GM12878 (cell line): ENCODE data around the gene FGGY. TPM values are rescaled to one million over a fixed set of nuclear protein-coding genes. Genes with fewer than 3 reads are reported as not detected.

Experiments
- ATAC-seq: fragments of 200-7000 bp; cut with Tn5 transposase; 3 replicates; pipeline ENCODE4 v1.9.1; 2020; ENCODE audit warnings: mild to moderate bottlenecking, moderate library complexity
- BruUV-seq: library from RNA; stranded (reverse); fragments of 400-500 nt; replicated peaks from 2 replicates; lab custom pipeline; 2021; lab: Mats Ljungman, UMichigan
- CTCF ChIA-PET: fragments of 300-600 bp; sonication (Branson Sonifier 250); formaldehyde crosslinking; extraction: SDS; loops from one replicate; lab custom pipeline; 2021; ENCODE audit warnings: inconsistent platforms; lab: Yijun Ruan, JAX
- POLR2A ChIA-PET: fragments of 350-600 bp; formaldehyde crosslinking; extraction: SDS; loops from one replicate; lab custom pipeline; 2021; ENCODE audit warnings: inconsistent platforms; lab: Charles Lee
- RAD21 ChIA-PET: fragments of 300-600 bp; sonication (Branson Sonifier 250); formaldehyde crosslinking; loops from one replicate; lab custom pipeline; 2023; ENCODE audit warnings: antibody characterized with exemption; ENCODE audit not compliant: unreplicated experiment; lab: Charles Lee
- SMC1A ChIA-PET: fragments of 300-600 bp; sonication (Branson Sonifier 250); formaldehyde crosslinking; loops from one replicate; lab custom pipeline; 2023; ENCODE audit not compliant: unreplicated experiment, uncharacterized antibody; lab: Charles Lee
- DNase-seq: peaks from one replicate; pipeline ENCODE4 v3.0.0-alpha.2; 2011; ENCODE audit warnings: low read depth, low spot score
- FAIRE-seq: peaks from 3 replicates; lab custom pipeline; 2011; peaks lifted over from hg19 to GRCh38; lab: Jason Lieb, UNC
- H2AFZ ChIP-seq: 2 replicates; pipeline ENCODE4 v1.6.0; 2011; ENCODE audit warnings: low read depth, low read length, control low read depth; ENCODE audit not compliant: control insufficient read depth
- H3K27ac ChIP-seq: 2 replicates; pipeline ENCODE4 v1.5.1; 2011; ENCODE audit warnings: control low read depth; ENCODE audit not compliant: control insufficient read depth, insufficient read depth
- H3K27me3 ChIP-seq, 2 experiments: replicated peaks in 1 of 2; 2 replicates each; pipeline versions ENCODE4 v1.6.0 to v1.6.1; 2011; ENCODE audit warnings: low read length in 1 of 2; ENCODE audit not compliant: control insufficient read depth in 2 of 2, insufficient read depth in 2 of 2
- H3K36me3 ChIP-seq, 2 experiments: 2 replicates each; pipeline ENCODE4 v1.5.1; 2011; ENCODE audit warnings: low read length in 1 of 2; ENCODE audit not compliant: control insufficient read depth in 2 of 2, insufficient read depth in 2 of 2
- H3K4me1 ChIP-seq: 2 replicates; pipeline ENCODE4 v1.6.1; 2011; ENCODE audit warnings: mild to moderate bottlenecking, low read length, moderate library complexity, mixed read lengths; ENCODE audit not compliant: control insufficient read depth, insufficient read depth
- H3K4me2 ChIP-seq: 2 replicates; pipeline ENCODE4 v1.6.0; 2011; ENCODE audit warnings: control low read depth; ENCODE audit not compliant: control insufficient read depth, insufficient read depth
- H3K4me3 ChIP-seq: fragments of 200-600 bp; sonication (generic); 2 replicates; pipeline ENCODE4 v1.5.1; 2016
- H3K79me2 ChIP-seq: 2 replicates; pipeline ENCODE4 v1.6.0; 2011; ENCODE audit warnings: low read length; ENCODE audit not compliant: control insufficient read depth, insufficient read depth
- H3K9ac ChIP-seq: 2 replicates; pipeline ENCODE4 v1.8.0; 2011; ENCODE audit warnings: low read length, control low read depth, mixed read lengths; ENCODE audit not compliant: control insufficient read depth, insufficient read depth
- H3K9me3 ChIP-seq: replicated peaks from 3 replicates; pipeline ENCODE4 v1.5.1; 2011; ENCODE audit warnings: mild to moderate bottlenecking, low read length; ENCODE audit not compliant: control insufficient read depth, insufficient read depth
- H4K20me1 ChIP-seq: 2 replicates; pipeline ENCODE4 v1.6.0; 2011; ENCODE audit not compliant: control insufficient read depth, insufficient read depth
- ASH2L ChIP-seq: fragments of 300-600, 200-600 bp; sonication (generic); IDR thresholded peaks from 2 replicates; pipeline ENCODE4 v1.6.1; 2017; ENCODE audit warnings: low read depth, mild to moderate bottlenecking, borderline replicate concordance
- BCL11A ChIP-seq: IDR thresholded peaks from 2 replicates; pipeline ENCODE4 v1.6.1; 2011; ENCODE audit warnings: low read depth, low read length
- BHLHE40 ChIP-seq, 2 experiments: fragments of 450-650 bp in 1 of 2; IDR thresholded peaks; 2 replicates each; pipeline ENCODE4 v1.6.1; 2011 to 2017; ENCODE audit warnings: low read depth in 2 of 2, borderline replicate concordance in 1 of 2, improper control_type of control experiment in 1 of 2, low read length in 1 of 2, mild to moderate bottlenecking in 1 of 2
- FOS ChIP-seq: IDR thresholded peaks from 3 replicates; pipeline ENCODE4 v1.6.1; 2011; ENCODE audit warnings: borderline replicate concordance; ENCODE audit not compliant: insufficient read length; ENCODE audit errors: extremely low read depth
- FOXM1 ChIP-seq: IDR thresholded peaks from 2 replicates; pipeline ENCODE4 v1.6.1; 2012; ENCODE audit warnings: low read depth, mild to moderate bottlenecking, inconsistent platforms, low read length, moderate library complexity
- HDAC2 ChIP-seq: fragments of 200-600 bp; sonication (generic); IDR thresholded peaks from 2 replicates; pipeline ENCODE4 v1.6.1; 2017
- IRF5 ChIP-seq: fragments of 450-650 bp; IDR thresholded peaks from 2 replicates; pipeline ENCODE4 v1.6.1; 2017; ENCODE audit warnings: borderline replicate concordance
- MYC ChIP-seq: IDR thresholded peaks from 2 replicates; pipeline ENCODE4 v1.6.1; 2011; ENCODE audit warnings: mild to moderate bottlenecking, low read length, moderate library complexity, inconsistent platforms; ENCODE audit not compliant: insufficient read depth, insufficient replicate concordance, insufficient read length, severe bottlenecking
- NFXL1 ChIP-seq: fragments of 450-650 bp; IDR thresholded peaks from 2 replicates; pipeline ENCODE4 v1.6.1; 2017; ENCODE audit warnings: antibody characterized with exemption, mild to moderate bottlenecking, borderline replicate concordance
- NR2C2 ChIP-seq: IDR thresholded peaks from 2 replicates; pipeline ENCODE4 v1.6.1; 2011; ENCODE audit warnings: borderline replicate concordance, low read depth; ENCODE audit not compliant: control insufficient read depth, insufficient read length
- RELB ChIP-seq: fragments of 450-650 bp; IDR thresholded peaks from 2 replicates; pipeline ENCODE4 v1.6.1; 2017; ENCODE audit warnings: low read depth, mild to moderate bottlenecking, moderate library complexity
- REST ChIP-seq: IDR thresholded peaks from 2 replicates; pipeline ENCODE4 v1.6.1; 2012; ENCODE audit warnings: mild to moderate bottlenecking, low read depth, low read length
- YBX1 ChIP-seq: fragments of 450-650 bp; IDR thresholded peaks from 2 replicates; pipeline ENCODE4 v1.6.1; 2016; ENCODE audit warnings: antibody characterized with exemption
- ZBTB11 ChIP-seq: fragments of 450-650 bp; formaldehyde crosslinking; IDR thresholded peaks from 2 replicates; pipeline ENCODE4 v1.5.0; 2022; ENCODE audit warnings: mild to moderate bottlenecking, missing genetic modification characterization
- in situ Hi-C: fragments of 300-500 bp; cut with MboI; formaldehyde crosslinking; loops from 9 replicates; pipeline ENCODE4 v1.14.3; 2018; ENCODE audit warnings: mixed read lengths
- intact Hi-C: fragments of 100-400 bp; cut with micrococcal nuclease; formaldehyde crosslinking; loops from one replicate; pipeline ENCODE4 v1.14.2; 2022; ENCODE audit not compliant: unreplicated experiment
- polyA plus RNA-seq, 11 experiments: library from polyadenylated mRNA; depleted of rRNA in 4 of 11; unstranded in 6 of 11; stranded (reverse) in 5 of 11; fragments of >200 nt; fragmentation: Nextera tagmentation in 4 of 11; fragmentation: Illumina TruSeq in 1 of 11; extraction: Ambion mirVana in 4 of 11; extraction: Trizol in 1 of 11; gene quantifications; 1 replicate in 1 of 11; 2 replicates in 10 of 11; pipeline versions ENCODE4 v1.2.1 to v1.2.3, GENCODE V29; 2011 to 2016; ENCODE audit warnings: inconsistent platforms in 2 of 11, missing spikeins in 2 of 11, low read depth in 1 of 11
- total RNA-seq, 4 experiments: library from RNA; depleted of rRNA in 3 of 4; stranded (reverse); fragments of >200 nt in 3 of 4; fragmentation: Illumina TruSeq in 1 of 4; extraction: Trizol in 1 of 4; gene quantifications; 2 replicates each; pipeline versions ENCODE4 v1.2.1 to v1.2.3, GENCODE V29; 2013 to 2021

The FGGY gene
- total and polyA plus RNA-seq, 10 of the 15 experiments (the other 5 are each of a cell fraction or from before 2014, with no cell fraction given) = 6.2 to 11.9 (median 7.5) TPM

GRCh38 chr1:59263111-59263510 is 33.8 kb upstream of the FGGY start:
- peaks cover 16% of the 10 kb centered on the region for H3K4me1 ChIP-seq
- no peak for FAIRE-seq
- TF ChIP-seq RELB (no peak), YBX1 (no peak), HDAC2 (no peak), REST (no peak), FOXM1 (no peak), ZBTB11 (CRISPR knock-in tag) (no peak), ASH2L (no peak), NFXL1 (no peak), IRF5 (no peak), FOS (no peak), NR2C2 (no peak), BCL11A (no peak), MYC (no peak), BHLHE40 (IDR thresholded peaks at IDR 0.05; ENCODE audit: borderline replicate concordance in 1 of 2, low read depth in 2 of 2, low read length in 1 of 2) (no peak)

More at GRCh38 chr1:59263111-59263510, 33.8 kb upstream of the FGGY start:
- Histone ChIP-seq H3K36me3 (no peaks in the 10 kb centered on the region), H4K20me1 (no peaks in the 10 kb centered on the region), H3K27me3 (no peaks in the 10 kb centered on the region), H2AFZ (no peak overlapping the region), H3K27ac (no peak overlapping the region), H3K4me2 (no peak overlapping the region), H3K79me2 (no peaks in the 10 kb centered on the region), H3K4me3 (no peak overlapping the region), H3K9me3 (no peaks in the 10 kb centered on the region; the same call in 2 of the 3 replicates), H3K9ac (no peak overlapping the region)
- ChIA-PET POLR2A (interaction anchor here (0.6 to 1.0 kb wide), 2 partner anchors 8 to 13 kb away, joined by 3 to 7 read pairs; no protein-coding TSS in a partner anchor), RAD21 (no interaction called here), SMC1A (interaction anchor here (2.0 kb wide), 1 partner anchor 9 kb away, joined by 5 read pairs; no protein-coding TSS in a partner anchor), CTCF (no interaction called here)
- intact Hi-C loops (no loop called here), in situ Hi-C loops (no loop called here)
- DNase-seq = no peak
- no peak for ATAC-seq
- no TSS peak for BruUV-seq
